Glutamatergic neuron (in vitro differentiated cells): ENCODE data around the gene FBXW8. TPM values are rescaled to one million over a fixed set of nuclear protein-coding genes. Genes with fewer than 3 reads are reported as not detected.

Experiments
- DNase-seq: peaks from one replicate; pipeline ENCODE4 v3.0.0; 2022
- H3K27ac Mint-ChIP-seq: one replicate; pipeline ENCODE4 v1.8.0; 2020; ENCODE audit warnings: mild to moderate bottlenecking, mixed read lengths, inconsistent platforms; ENCODE audit not compliant: unreplicated experiment
- H3K27me3 Mint-ChIP-seq: one replicate; pipeline ENCODE4 v1.8.0; 2020; ENCODE audit warnings: mild to moderate bottlenecking, moderate library complexity, mixed read lengths, inconsistent platforms; ENCODE audit not compliant: unreplicated experiment
- H3K36me3 Mint-ChIP-seq: one replicate; pipeline ENCODE4 v1.8.0; 2020; ENCODE audit warnings: mild to moderate bottlenecking, mixed read lengths, inconsistent platforms; ENCODE audit not compliant: unreplicated experiment
- H3K4me1 Mint-ChIP-seq: one replicate; pipeline ENCODE4 v1.8.0; 2020; ENCODE audit warnings: mild to moderate bottlenecking, low read depth, mixed read lengths, inconsistent platforms; ENCODE audit not compliant: unreplicated experiment
- H3K4me3 Mint-ChIP-seq: one replicate; pipeline ENCODE4 v1.8.0; 2020; ENCODE audit warnings: mild to moderate bottlenecking, mixed read lengths, inconsistent platforms; ENCODE audit not compliant: unreplicated experiment
- H3K9me3 Mint-ChIP-seq: one replicate; pipeline ENCODE4 v1.8.0; 2020; ENCODE audit warnings: mild to moderate bottlenecking, moderate library complexity, mixed read lengths, inconsistent platforms; ENCODE audit not compliant: unreplicated experiment
- CTCF ChIP-seq: fragments of 200-600 bp; sonication (generic); IDR thresholded peaks from one replicate; pipeline ENCODE4 v1.5.0; 2021; ENCODE audit not compliant: partially characterized antibody, unreplicated experiment
- total RNA-seq: library from RNA; stranded (reverse); fragmentation: NEBNext Ultra II Directional; extraction: Animal tissue kit (Norgen Biotek cat#: 25700); gene quantifications from one replicate; pipeline ENCODE4 v1.2.1, GENCODE V29; 2021; ENCODE audit not compliant: unreplicated experiment

FBXW8 gene
- total RNA-seq, 1 donor from 2014 or later: 16.2 TPM

GRCh38 chr12:117064596-117064995 lies 153.8 kb downstream of the FBXW8 start:
- peaks cover 18% of the 10 kb centered on the region for H3K4me1 Mint-ChIP-seq
- H3K9me3 Mint-ChIP-seq: no peaks in the 10 kb centered on the region
- no peaks in the 10 kb centered on the region for H3K36me3 Mint-ChIP-seq
- no peak overlapping the region for H3K4me3 Mint-ChIP-seq
- no peak overlapping the region for H3K27ac Mint-ChIP-seq
- no peak for DNase-seq
- TF ChIP-seq CTCF: no peak
- peaks cover 15% of the 10 kb centered on the region for H3K27me3 Mint-ChIP-seq

GRCh38 chr12:117067016-117067415 lies 156.3 kb downstream of the FBXW8 start:
- Mint-ChIP-seq H3K27me3 (peaks cover 10% of the 10 kb centered on the region), H3K4me3 (no peak overlapping the region), H3K27ac (no peak overlapping the region), H3K36me3 (no peaks in the 10 kb centered on the region), H3K9me3 (no peaks in the 10 kb centered on the region), H3K4me1 (peaks cover 3% of the 10 kb centered on the region)
- no peak for DNase-seq
- no peak for TF ChIP-seq CTCF

- DNase-seq: no peak
- no peak for TF ChIP-seq CTCF
- Mint-ChIP-seq H3K4me3 (no peak overlapping the region), H3K4me1 (peaks cover 3% of the 10 kb centered on the region), H3K9me3 (no peaks in the 10 kb centered on the region), H3K27ac (no peak overlapping the region), H3K36me3 (no peaks in the 10 kb centered on the region), H3K27me3 (peaks cover 9% of the 10 kb centered on the region)
Observed at GRCh38 chr12:117067638-117068037, 156.9 kb downstream of the FBXW8 start.

- TF ChIP-seq CTCF: no peak
- Mint-ChIP-seq H3K27ac (no peak overlapping the region), H3K36me3 (no peaks in the 10 kb centered on the region), H3K4me1 (no peaks in the 10 kb centered on the region), H3K4me3 (no peak overlapping the region), H3K27me3 (peaks cover 8% of the 10 kb centered on the region), H3K9me3 (no peaks in the 10 kb centered on the region)
- DNase-seq: no peak
Observed at GRCh38 chr12:117068492-117068891, 157.7 kb downstream of the FBXW8 start.

- peak; percentile 3 for DNase-seq
- H3K27ac Mint-ChIP-seq: no peak overlapping the region
- no peak for TF ChIP-seq CTCF
- H3K36me3 Mint-ChIP-seq: no peaks in the 10 kb centered on the region
- no peaks in the 10 kb centered on the region for H3K4me1 Mint-ChIP-seq
- no peak overlapping the region for H3K4me3 Mint-ChIP-seq
- H3K9me3 Mint-ChIP-seq: no peaks in the 10 kb centered on the region
- H3K27me3 Mint-ChIP-seq: peaks cover 6% of the 10 kb centered on the region
Observed at GRCh38 chr12:117069101-117069797, 158.5 kb downstream of the FBXW8 start.
